NCI-H69 (cell line): ENCODE data around the gene C5orf47.

Experiments
- DNase-seq: peaks from one replicate; lab custom pipeline; 2025; lab: John Stamatoyannopoulos, UW

Gene C5orf47

GRCh38 chr5:174044466-174045254 lies 55.7 kb downstream of the C5orf47 start:
- DNase-seq = no peak

GRCh38 chr5:174045470-174046025 lies 56.6 kb downstream of the C5orf47 start, which contains the start of gene NSG2:
TSS of gene NSG2 (plus strand) at chr5:174045706. CDS start at chr5:174046756, 1,050 bp downstream.
- DNase-seq = peak; percentile 96

- DNase-seq = peak; percentile 23
Observed at GRCh38 chr5:174046558-174046957, 57.6 kb downstream of the C5orf47 start.

- DNase-seq = peak; percentile 32
Observed at GRCh38 chr5:174047472-174048099, 58.6 kb downstream of the C5orf47 start.

- peak; percentile 17 for DNase-seq
Observed at GRCh38 chr5:174052636-174053035, 63.7 kb downstream of the C5orf47 start.

- no peak for DNase-seq
Observed at GRCh38 chr5:174053905-174054304, 64.9 kb downstream of the C5orf47 start.
